NCI-H345 treated with DMSO at 0.1 percent for 48 hours (cell line): Measurements from ENCODE around the gene RALGPS1.
A peak's percentile ranks its signal among the peaks of the same experiment; 100 is the strongest.
"Not testable (repeated sequence)": the region's sequence is repeated elsewhere in the genome, so short reads cannot be mapped to it uniquely, and the experiment has no call there.

ENCODE experiments used
- DNase-seq: peaks from one replicate; lab custom pipeline; 2025; ENCODE audit not compliant: unreplicated experiment; lab: John Stamatoyannopoulos, UW

Gene RALGPS1

DNA sequence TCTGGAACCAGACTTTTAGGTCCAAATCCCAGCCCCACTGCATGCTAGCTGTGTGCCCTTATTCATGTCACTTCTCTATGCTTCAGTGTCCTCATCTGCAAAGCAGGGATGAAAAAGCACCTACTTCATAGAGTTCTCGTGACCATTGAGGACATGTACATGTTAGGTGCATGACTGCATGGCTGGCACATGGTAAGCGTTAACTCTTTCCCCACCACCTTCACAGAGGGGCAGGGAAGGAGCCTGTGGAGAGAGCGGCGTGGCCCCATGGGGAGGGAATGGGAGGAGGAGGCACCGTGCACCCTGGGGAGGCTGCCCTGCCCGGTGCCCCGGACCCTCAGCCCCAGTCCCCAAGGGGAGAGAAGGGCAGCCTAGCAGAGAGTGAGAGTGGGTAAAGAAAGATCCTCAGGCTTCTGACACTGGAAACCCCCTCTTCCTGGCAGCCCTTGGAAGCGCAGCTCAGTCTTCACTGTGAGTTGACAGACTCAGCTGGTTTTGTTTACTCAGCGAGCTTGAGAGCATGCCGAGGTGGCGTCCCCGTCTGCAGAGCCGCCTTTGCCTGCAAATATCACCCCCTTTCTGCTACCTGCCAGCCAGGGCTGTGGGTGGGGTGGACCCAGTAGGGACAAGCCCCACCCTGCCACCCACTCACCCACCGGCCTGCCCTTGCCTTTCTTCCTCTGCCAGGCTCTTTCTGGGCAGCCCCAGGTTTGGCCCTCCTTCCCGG is 218.5 kb downstream of the RALGPS1 start:
- peak; percentile 5 for DNase-seq

DNA sequence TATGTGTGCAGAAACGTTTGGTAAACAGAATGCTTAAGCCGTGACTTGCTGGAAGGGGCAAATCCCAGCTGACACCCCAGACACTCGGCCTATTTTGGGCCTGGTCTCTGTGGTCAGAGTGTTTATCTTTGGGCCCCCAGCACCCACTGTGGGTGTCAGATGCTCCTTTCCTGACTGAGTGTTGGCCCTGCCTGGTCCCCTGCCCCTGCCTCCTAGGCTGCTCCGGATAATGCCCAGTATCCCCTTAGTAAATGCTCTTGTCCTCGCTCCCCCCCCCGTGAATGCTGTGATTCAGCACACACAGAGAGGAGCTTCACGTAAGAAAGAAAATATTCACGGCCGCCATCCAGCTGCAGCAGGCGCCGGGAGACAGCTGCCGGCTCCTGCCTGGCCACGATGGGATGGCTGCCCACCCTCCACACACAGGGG is 219.2 kb downstream of the RALGPS1 start:
- no peak for DNase-seq

GRCh38 chr9:127135056-127135745 is 220.6 kb downstream of the RALGPS1 start:
- no peak for DNase-seq

- DNase-seq, result no peak
Measured at GRCh38 chr9:127136081-127136879, 221.7 kb downstream of the RALGPS1 start.

DNA sequence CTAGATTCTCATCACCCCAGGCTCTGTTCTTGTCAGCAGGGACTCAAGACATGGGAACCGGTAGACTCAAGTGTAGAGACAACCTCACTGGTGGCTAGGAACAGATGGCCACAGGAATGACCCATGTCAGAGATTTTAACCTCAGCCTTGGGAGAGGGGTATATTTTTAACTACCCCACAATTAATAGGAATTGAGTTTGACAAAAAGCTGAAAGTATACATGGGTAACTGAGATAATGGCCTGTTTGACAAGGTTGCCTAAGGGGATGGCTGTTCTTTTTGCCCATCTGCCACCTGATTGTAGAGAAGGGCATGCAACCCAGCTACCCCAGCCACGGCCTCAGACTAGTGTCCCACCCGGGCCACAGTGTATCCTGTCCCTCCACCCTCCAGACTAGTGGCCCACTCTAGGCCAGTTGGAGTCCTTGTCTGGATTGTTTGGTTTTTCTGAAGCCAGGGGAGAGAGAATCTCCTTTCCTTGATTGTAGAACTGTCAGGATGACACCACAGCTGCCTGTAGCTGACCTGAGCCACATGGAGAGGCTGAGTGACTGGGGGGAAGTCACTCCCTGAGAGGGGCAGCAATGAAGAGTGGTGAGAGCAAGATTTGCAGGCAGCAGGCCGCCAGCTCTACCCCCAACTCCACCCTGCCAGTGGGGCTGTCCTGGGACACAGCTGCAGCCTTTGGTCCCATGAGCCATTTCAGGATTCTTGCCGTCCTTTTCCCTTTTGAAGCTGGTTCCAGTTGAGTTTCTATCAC is 222.5 kb downstream of the RALGPS1 start:
- no peak for DNase-seq

GRCh38 chr9:127137640-127138360 is 223.2 kb downstream of the RALGPS1 start:
- no peak for DNase-seq

DNA sequence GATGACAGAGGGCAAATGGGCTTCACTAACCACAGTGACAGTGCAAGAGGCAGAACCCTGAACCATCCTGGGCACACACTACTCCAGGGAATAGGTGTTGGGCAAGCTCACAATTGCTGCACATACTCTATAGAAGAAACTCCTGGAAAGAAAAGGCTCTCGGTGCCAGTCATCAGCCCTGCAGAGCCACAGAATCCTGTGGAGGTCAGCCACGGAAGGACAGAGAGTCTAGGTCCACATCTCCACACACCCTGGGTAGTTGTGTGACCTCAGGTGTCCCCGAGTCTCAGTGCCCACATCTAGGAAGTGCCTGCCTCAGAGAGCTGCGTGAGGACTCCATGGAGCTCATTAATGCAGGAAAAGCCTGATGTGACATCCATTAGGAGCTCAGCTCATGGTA is 223.9 kb downstream of the RALGPS1 start:
- no peak for DNase-seq

DNA sequence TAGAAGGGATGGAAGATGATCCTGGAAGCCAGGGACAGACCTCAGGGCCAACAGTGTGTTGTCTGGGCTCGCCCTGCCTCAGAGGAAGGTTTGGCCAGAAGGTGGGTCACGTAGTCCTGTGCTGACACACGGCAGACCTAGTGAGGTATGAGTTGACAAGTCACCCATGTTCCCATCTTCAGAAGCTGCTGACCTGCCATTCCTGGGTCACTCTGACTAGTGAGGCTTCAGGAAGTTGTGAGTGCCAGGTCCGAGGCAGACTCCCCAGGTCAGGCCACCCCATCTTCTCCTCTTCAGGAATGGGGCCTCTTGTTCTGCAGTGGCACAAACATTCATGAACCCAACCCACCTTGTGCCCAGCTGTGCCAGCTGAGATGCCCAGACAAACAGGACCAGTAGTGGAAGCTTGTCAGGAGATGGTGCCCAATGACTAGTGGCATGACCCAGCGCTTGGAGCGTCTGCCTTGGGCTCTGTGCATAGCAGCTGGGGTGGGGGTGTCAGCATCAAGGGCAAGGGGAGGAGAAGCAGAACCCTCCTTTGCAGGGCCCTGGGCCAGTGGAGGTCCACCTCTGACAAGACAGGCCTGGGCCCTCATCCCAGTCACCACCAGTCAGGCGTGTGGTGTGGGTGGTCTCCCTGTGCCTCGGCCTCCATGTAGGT is 224.6 kb downstream of the RALGPS1 start:
- DNase-seq, result no peak

GRCh38 chr9:127139775-127140174 is 225.2 kb downstream of the RALGPS1 start:
- no peak for DNase-seq

- DNase-seq, result no peak
Measured at GRCh38 chr9:127140181-127140580, 225.6 kb downstream of the RALGPS1 start.

GRCh38 chr9:127140842-127141675 is 226.5 kb downstream of the RALGPS1 start:
- no peak for DNase-seq

GRCh38 chr9:127142291-127142690 is 227.7 kb downstream of the RALGPS1 start:
- DNase-seq, result no peak

DNA sequence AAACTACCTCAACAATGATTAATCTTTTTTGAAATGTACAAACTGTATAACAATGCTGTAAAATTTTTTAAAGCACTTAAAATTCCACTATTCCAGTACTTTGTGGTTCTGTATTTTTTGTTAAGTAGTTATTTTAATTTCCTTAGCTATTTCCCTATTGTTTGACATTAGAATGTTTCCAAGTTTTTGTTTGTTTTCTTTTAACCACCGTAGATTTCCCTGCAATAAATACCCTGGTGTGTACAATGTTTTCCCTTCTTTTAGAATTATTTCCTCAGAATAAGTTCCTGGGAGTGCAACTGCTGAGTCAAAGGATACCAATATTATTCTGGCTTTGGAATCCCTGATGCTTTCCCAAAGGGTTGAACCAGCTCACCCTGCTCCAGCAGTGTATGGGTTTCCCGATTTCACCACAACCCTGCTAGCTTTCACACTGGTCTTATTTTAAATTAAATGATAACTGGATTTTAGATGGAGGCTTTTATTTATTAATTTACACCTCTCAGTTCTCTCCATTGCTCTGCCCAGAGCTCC is 228.4 kb downstream of the RALGPS1 start:
- no peak for DNase-seq

DNA sequence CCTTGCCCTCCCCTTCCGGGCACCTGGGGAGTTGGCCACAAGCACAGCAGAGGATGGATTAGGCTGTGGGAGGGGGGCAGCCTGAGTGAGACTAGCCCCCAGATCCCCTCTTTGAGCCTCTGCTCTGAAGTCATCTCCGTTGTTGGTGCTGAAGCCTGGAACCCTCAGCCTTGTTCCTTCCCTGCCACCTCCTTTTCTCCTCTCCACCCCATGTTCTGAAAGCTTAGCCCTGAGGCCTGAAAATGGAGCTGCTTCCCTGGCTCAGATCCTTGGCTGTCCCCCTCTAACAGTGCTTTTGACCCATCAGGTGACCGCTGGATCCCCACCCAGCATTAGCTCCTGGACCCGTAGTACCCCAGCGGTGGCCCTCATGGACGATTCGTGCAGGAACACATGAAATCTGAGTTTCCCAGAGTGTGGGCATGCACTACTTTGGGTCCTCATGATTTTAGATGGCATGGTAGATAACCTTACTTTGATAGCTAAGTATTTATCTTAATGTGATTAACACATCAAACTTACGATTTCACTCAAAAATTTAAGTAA is 229.4 kb downstream of the RALGPS1 start:
- DNase-seq, result no peak

- DNase-seq, result no peak
Measured at GRCh38 chr9:127144670-127145445, 230.3 kb downstream of the RALGPS1 start.

GRCh38 chr9:127146841-127147240 is 232.3 kb downstream of the RALGPS1 start:
- not testable (repeated sequence) for DNase-seq

DNA sequence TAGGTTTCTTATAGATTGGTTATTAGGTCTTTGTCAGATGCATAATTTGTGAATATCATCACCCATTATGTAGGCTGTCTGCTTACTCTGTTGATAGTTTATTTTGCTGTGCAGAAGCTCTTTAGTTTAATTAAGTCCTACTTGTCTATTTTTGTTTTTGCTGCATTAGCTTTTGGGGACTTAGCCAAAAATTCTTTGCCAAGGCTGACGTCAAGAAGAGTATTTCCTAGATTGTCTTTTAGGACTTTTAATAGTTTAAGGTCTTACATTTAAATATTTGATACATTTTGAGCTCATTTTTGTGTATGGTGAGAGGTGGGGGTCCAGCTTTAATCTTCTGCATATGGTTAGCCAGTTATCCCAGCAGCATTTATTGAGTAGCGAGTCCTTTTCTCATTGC is 232.7 kb downstream of the RALGPS1 start:
- no peak for DNase-seq

DNA sequence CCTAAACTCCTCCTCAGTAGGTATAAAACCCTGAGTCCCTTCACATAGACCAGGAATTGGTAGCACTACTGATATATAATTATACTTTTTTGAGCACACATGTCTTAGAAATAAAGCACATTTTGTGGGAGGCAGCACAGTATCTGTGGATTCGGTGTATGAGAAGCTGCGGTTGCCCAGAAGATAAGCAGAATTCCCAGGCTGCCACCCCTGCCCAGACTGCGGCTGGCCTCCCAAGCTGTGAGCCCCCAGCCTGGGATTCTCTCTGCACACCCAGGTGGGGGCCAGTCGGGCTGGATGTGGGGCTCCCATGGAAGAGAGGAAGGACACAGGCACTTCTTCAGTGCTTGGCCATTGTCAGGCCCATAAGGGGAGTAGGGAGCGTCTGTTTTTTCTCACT is 233.4 kb downstream of the RALGPS1 start:
- no peak for DNase-seq
